ENCODE results near the gene INPP5A.

The INPP5A gene

GRCh38 chr10:132519382-132520176 is 18.0 kb upstream of the INPP5A start:
- DNase-seq: no peak

- DNase-seq: no peak
These were observed 17.3 kb upstream of the INPP5A start for GRCh38 chr10:132520177-132520811.

GRCh38 chr10:132521041-132521465 is 16.5 kb upstream of the INPP5A start:
- DNase-seq: no peak

GRCh38 chr10:132521466-132522102 is 16.0 kb upstream of the INPP5A start:
- no peak for DNase-seq

GRCh38 chr10:132522521-132523411 is 14.8 kb upstream of the INPP5A start:
- DNase-seq: no peak

- no peak for DNase-seq
These were observed 13.8 kb upstream of the INPP5A start for GRCh38 chr10:132523561-132524442.

GRCh38 chr10:132524443-132525285 is 12.9 kb upstream of the INPP5A start:
- no peak for DNase-seq

- DNase-seq: no peak
These were observed 10.9 kb upstream of the INPP5A start for GRCh38 chr10:132526676-132527075.

GRCh38 chr10:132527339-132528063 is 10.1 kb upstream of the INPP5A start:
- DNase-seq: no peak

- DNase-seq: no peak
These were observed 9.4 kb upstream of the INPP5A start for GRCh38 chr10:132528064-132528691.

- no peak for DNase-seq
These were observed 5.4 kb upstream of the INPP5A start for GRCh38 chr10:132532179-132532578.

- DNase-seq: no peak
These were observed 4.6 kb upstream of the INPP5A start for GRCh38 chr10:132532749-132533560.

- DNase-seq: no peak
These were observed 3.9 kb upstream of the INPP5A start for GRCh38 chr10:132533571-132534260.

- DNase-seq: no peak
These were observed 3.1 kb upstream of the INPP5A start for GRCh38 chr10:132534391-132535064.

GRCh38 chr10:132535065-132535651 is 2.4 kb upstream of the INPP5A start:
- no peak for DNase-seq

GRCh38 chr10:132536241-132536876 is 1.2 kb upstream of the INPP5A start:
- DNase-seq: no peak
